NCI-H524 treated with DMSO at 0.1 percent for 48 hours (cell line): ENCODE data around the gene UPK3BL2.
"Not testable (repeated sequence)": the region's sequence is repeated elsewhere in the genome, so short reads cannot be mapped to it uniquely, and the experiment has no call there.

Source experiments
- DNase-seq: peaks from one replicate; lab custom pipeline; 2025; lab: John Stamatoyannopoulos, UW

The UPK3BL2 gene

GRCh38 chr7:102494026-102494425 lies 49.5 kb downstream of the UPK3BL2 start:
- not testable (repeated sequence) for DNase-seq

GRCh38 chr7:102493220-102493935 lies 50.1 kb downstream of the UPK3BL2 start:
- not testable (repeated sequence) for DNase-seq

GRCh38 chr7:102490529-102491075 lies 52.9 kb downstream of the UPK3BL2 start:
- not testable (repeated sequence) for DNase-seq
